Measurements from ENCODE around the gene SLC4A5. TPM values are rescaled to one million over a fixed set of nuclear protein-coding genes. Genes with fewer than 3 reads are reported as not detected.
A peak's percentile ranks its signal among the peaks of the same experiment; 100 is the strongest.

SLC4A5 gene
- polyA plus RNA-seq, 2 of the 4 experiments (the other 2 are of a cell fraction) = 0.50 to 1.1 TPM

DNA sequence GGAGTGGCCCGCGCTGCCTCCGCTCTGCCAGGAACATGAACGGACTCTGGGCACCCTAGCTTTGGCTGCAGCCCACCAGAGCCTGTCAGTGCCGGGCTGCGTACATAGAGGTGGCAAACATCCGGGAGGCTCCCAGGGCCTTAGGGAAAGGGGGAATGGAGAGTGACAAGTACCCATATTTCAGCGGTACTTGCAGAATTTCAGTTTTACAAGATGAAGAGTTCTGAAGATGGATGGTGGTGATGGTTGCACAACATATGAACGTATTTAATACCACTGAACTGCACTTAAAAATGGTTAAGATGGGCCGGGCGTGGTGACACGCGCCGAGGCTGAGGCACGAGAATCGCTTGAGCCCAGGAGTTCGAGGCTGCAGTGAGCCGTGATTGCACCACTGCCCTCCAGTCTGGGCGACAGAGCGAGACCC is 143.9 kb downstream of the SLC4A5 start:
- DNase-seq (ENCODE audit: low read depth in 1 of 2, low spot score in 1 of 2) (no peak), ATAC-seq (peak in 1 of 2 experiments; percentile 0; a peak in 1 of 6 replicates), FAIRE-seq (no peak)
- Histone ChIP-seq H3K4me3 (peak overlapping the region; percentile 94), H3K4me1 (peaks cover 48% of the 10 kb centered on the region), H3K4me2 (peak overlapping the region; percentile 91), H3K9me3 (no peaks in the 10 kb centered on the region), H3K27ac (peak overlapping the region; percentile 95 to 100)
- ChIA-PET POLR2A (interaction anchor here (1.1 to 2.4 kb wide), 9 partner anchors 9 to 79 kb away, joined by 3 to 29 read pairs (median 5); partner anchors contain the start of gene MOB1A), CTCF (interaction anchor here (1.0 to 2.5 kb wide), 14 partner anchors 9 to 375 kb away, joined by 3 to 16 read pairs (median 5); no protein-coding TSS in a partner anchor)
- 2% methylated on average over 17 of the region's 20 CpGs for WGBS (ENCODE audit: missing lambda C conversion rate)
- no peak for TF ChIP-seq NFE2L2 (conservative IDR thresholded peaks at IDR 0.05; ENCODE audit: low read length)
- peak; percentile 39; the same call in 1 of the 2 replicates for TF ChIP-seq RARB (CRISPR knock-in tag; IDR thresholded peaks at IDR 0.05)
- no peak for TF ChIP-seq EHMT2 (IDR thresholded peaks at IDR 0.05; ENCODE audit: low read depth)
- TF ChIP-seq NPAS2 (CRISPR knock-in tag; IDR thresholded peaks at IDR 0.05; ENCODE audit: borderline replicate concordance) = no peak
- no peak for TF ChIP-seq POLR2AphosphoS2 (conservative IDR thresholded peaks at IDR 0.05; ENCODE audit: low read length)
- peak; percentile 44 to 47; a peak in 3 of 4 replicates for TF ChIP-seq CEBPB (IDR thresholded peaks at IDR 0.05)

DNA sequence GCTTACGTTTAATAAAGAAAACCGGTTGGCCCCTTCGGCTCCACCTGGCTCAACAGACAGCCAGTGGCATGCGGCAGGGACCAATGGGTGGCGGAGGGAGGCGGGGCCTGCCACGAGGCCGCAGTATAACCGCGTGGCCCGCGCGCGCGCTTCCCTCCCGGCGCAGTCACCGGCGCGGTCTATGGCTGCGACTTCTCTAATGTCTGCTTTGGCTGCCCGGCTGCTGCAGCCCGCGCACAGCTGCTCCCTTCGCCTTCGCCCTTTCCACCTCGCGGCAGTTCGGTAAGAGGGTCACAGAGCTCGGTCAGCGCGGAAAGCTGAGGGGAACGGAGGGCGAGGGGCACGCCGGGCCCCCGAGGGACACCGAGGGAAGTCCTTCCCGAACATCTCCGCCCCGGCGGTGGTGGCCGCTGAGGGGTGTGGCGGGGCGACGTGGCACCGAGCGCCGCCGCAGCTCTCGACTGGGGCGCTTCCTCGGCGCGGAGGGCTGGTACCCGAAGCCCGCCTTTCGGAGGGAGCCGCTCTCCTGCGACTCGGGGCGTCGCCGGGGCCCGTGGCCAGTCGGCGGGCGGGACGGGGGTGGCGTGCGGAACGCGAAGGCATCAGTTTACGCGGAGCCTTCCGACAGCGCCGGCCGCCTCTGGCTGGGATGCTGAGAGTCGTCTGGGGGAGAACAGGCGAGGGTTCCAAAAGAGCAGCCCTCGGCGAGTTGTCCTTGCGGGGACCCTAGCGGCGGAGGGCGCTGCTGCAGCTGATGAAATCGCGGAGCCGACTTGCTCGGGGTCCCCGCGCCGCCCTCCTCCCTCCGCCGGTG is 144.5 kb downstream of the SLC4A5 start, which contains the start of gene MTHFD2:
MTHFD2 (plus strand) TSS at position 155 of the 814 bp plus-strand sequence; CDS start at position 182, 27 bp downstream.
- FAIRE-seq (no peak), DNase-seq (ENCODE audit: low read depth in 1 of 2, low spot score in 1 of 2) (peak; percentile 99 to 100), ATAC-seq (peak; percentile 92 to 95)
- WGBS (ENCODE audit: missing lambda C conversion rate) = 3% methylated on average over 46 of the region's 96 CpGs
- ChIA-PET CTCF (interaction anchor here (0.6 to 2.5 kb wide), 18 partner anchors 9 to 389 kb away, joined by 3 to 16 read pairs (median 4); no protein-coding TSS in a partner anchor), POLR2A (interaction anchor here (0.5 to 2.4 kb wide), 11 partner anchors 10 to 316 kb away, joined by 3 to 29 read pairs (median 4); partner anchors contain the start of genes MOB1A and TLX2)
- Histone ChIP-seq H3K4me1 (peaks cover 42% of the 10 kb centered on the region), H3K4me2 (peak within 1 kb of the TSS; percentile 91), H3K4me3 (peak within 1 kb of the TSS; percentile 94), H3K9me3 (no peaks in the 10 kb centered on the region), H3K27ac (peak within 1 kb of the TSS; percentile 95 to 100)
- no peak for TF ChIP-seq HEYL (CRISPR knock-in tag; IDR thresholded peaks at IDR 0.05)
- TF ChIP-seq TP53 (CRISPR knock-in tag; IDR thresholded peaks at IDR 0.05) = peak; percentile 81; the same call in 1 of the 2 replicates
- peak; percentile 73; the same call in 1 of the 2 replicates for TF ChIP-seq RARB (CRISPR knock-in tag; IDR thresholded peaks at IDR 0.05)
- no peak for TF ChIP-seq HOXB13 (CRISPR knock-in tag; IDR thresholded peaks at IDR 0.05; ENCODE audit: low read depth)
- TF ChIP-seq HOXA7 (CRISPR knock-in tag; IDR thresholded peaks at IDR 0.05) = 0 out of 2 replicates have a peak, but pooled peaks have one; percentile 57
- peak; percentile 95 for TF ChIP-seq TFCP2L1 (CRISPR knock-in tag; IDR thresholded peaks at IDR 0.05)
- TF ChIP-seq EHMT2 (IDR thresholded peaks at IDR 0.05; ENCODE audit: low read depth) = no peak
- 0 out of 2 replicates have a peak, but pooled peaks have one; percentile 29 for TF ChIP-seq GATA3 (IDR thresholded peaks at IDR 0.05; ENCODE audit: borderline replicate concordance)
- peak; percentile 99 to 100 for TF ChIP-seq JUN (IDR thresholded peaks at IDR 0.05)
- TF ChIP-seq BHLHE40 (IDR thresholded peaks at IDR 0.05; ENCODE audit: low read depth, low read length) = no peak
- TF ChIP-seq KDM1A (IDR thresholded peaks at IDR 0.05; ENCODE audit: low read depth) = no peak
- TF ChIP-seq, protein P1, sequence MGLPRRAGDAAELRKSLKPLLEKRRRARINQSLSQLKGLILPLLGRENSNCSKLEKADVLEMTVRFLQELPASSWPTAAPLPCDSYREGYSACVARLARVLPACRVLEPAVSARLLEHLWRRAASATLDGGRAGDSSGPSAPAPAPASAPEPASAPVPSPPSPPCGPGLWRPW (IDR thresholded peaks at IDR 0.05) = no peak
- no peak for TF ChIP-seq ZNF302 (CRISPR knock-in tag; IDR thresholded peaks at IDR 0.05)
- 0 out of 2 replicates have a peak, but pooled peaks have one; percentile 20 for TF ChIP-seq RFX5 (IDR thresholded peaks at IDR 0.05)
- no peak for TF ChIP-seq FOXS1 (CRISPR knock-in tag; IDR thresholded peaks at IDR 0.05)
- TF ChIP-seq, protein P2, sequence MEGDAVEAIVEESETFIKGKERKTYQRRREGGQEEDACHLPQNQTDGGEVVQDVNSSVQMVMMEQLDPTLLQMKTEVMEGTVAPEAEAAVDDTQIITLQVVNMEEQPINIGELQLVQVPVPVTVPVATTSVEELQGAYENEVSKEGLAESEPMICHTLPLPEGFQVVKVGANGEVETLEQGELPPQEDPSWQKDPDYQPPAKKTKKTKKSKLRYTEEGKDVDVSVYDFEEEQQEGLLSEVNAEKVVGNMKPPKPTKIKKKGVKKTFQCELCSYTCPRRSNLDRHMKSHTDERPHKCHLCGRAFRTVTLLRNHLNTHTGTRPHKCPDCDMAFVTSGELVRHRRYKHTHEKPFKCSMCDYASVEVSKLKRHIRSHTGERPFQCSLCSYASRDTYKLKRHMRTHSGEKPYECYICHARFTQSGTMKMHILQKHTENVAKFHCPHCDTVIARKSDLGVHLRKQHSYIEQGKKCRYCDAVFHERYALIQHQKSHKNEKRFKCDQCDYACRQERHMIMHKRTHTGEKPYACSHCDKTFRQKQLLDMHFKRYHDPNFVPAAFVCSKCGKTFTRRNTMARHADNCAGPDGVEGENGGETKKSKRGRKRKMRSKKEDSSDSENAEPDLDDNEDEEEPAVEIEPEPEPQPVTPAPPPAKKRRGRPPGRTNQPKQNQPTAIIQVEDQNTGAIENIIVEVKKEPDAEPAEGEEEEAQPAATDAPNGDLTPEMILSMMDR (IDR thresholded peaks at IDR 0.05) = peak; percentile 54
- no peak for TF ChIP-seq NPAS2 (CRISPR knock-in tag; IDR thresholded peaks at IDR 0.05; ENCODE audit: borderline replicate concordance)
- TF ChIP-seq ESRRA (IDR thresholded peaks at IDR 0.05; ENCODE audit: borderline replicate concordance, low read length) = no peak
- TF ChIP-seq HDAC2 (IDR thresholded peaks at IDR 0.05) = no peak
- TF ChIP-seq JUNB (IDR thresholded peaks at IDR 0.05) = no peak
- TF ChIP-seq RAD21 (conservative IDR thresholded peaks at IDR 0.05 in 1 of 2, IDR thresholded peaks at IDR 0.05 in 1 of 2) = peak; percentile 26 to 27; a peak in 2 of 5 replicates
- TF ChIP-seq FOSL2 (IDR thresholded peaks at IDR 0.05) = no peak
- TF ChIP-seq FOSL2 (CRISPR knock-in tag; IDR thresholded peaks at IDR 0.05) = no peak
- TF ChIP-seq ZC3H11A (IDR thresholded peaks at IDR 0.05) = no peak
- TF ChIP-seq KDM5A (IDR thresholded peaks at IDR 0.05) = no peak; the same call in 1 of the 2 replicates
- no peak for TF ChIP-seq SREBF2 (IDR thresholded peaks at IDR 0.05)
- TF ChIP-seq POLR2AphosphoS2 (conservative IDR thresholded peaks at IDR 0.05; ENCODE audit: low read length) = no peak; the same call in 1 of the 2 replicates
- TF ChIP-seq MAZ (IDR thresholded peaks at IDR 0.05; ENCODE audit: borderline replicate concordance, low read depth, low read length) = 0 out of 2 replicates have a peak, but pooled peaks have one; percentile 60
- TF ChIP-seq CHD4 (IDR thresholded peaks at IDR 0.05; ENCODE audit: borderline replicate concordance) = no peak
- TF ChIP-seq, protein P3, sequence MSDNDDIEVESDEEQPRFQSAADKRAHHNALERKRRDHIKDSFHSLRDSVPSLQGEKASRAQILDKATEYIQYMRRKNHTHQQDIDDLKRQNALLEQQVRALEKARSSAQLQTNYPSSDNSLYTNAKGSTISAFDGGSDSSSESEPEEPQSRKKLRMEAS (IDR thresholded peaks at IDR 0.05) = peak; percentile 99
- no peak for TF ChIP-seq CBX2 (IDR thresholded peaks at IDR 0.05; ENCODE audit: borderline replicate concordance, low read depth)
- TF ChIP-seq, protein P4, sequence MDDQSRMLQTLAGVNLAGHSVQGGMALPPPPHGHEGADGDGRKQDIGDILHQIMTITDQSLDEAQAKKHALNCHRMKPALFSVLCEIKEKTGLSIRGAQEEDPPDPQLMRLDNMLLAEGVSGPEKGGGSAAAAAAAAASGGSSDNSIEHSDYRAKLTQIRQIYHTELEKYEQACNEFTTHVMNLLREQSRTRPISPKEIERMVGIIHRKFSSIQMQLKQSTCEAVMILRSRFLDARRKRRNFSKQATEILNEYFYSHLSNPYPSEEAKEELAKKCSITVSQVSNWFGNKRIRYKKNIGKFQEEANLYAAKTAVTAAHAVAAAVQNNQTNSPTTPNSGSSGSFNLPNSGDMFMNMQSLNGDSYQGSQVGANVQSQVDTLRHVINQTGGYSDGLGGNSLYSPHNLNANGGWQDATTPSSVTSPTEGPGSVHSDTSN (IDR thresholded peaks at IDR 0.05) = peak; percentile 86
- TF ChIP-seq POLR2A (IDR thresholded peaks at IDR 0.05; ENCODE audit: low read length) = peak; percentile 100

All from A549 (cell line).